Prostate gland (tissue), 2 donors: ENCODE results near the gene CTNND1. TPM values are rescaled to one million over a fixed set of nuclear protein-coding genes. Genes with fewer than 3 reads are reported as not detected.

ENCODE experiments used
- DNase-seq: peaks from one replicate; pipeline ENCODE4 v3.0.0-alpha.2; 2019; ENCODE audit warnings: low spot score
- H3K27ac ChIP-seq, 2 donors: fragments of 200-600 bp; sonication (generic); 2 replicates each; pipeline ENCODE4 v1.5.1; 2017 to 2019
- H3K27me3 ChIP-seq: fragments of 200-600 bp; sonication (generic); replicated peaks from 2 replicates; pipeline ENCODE4 v1.5.1; 2019; ENCODE audit not compliant: insufficient read depth
- H3K36me3 ChIP-seq, 2 donors: fragments of 200-600 bp; sonication (generic); 1 replicate in 1 of 2; 2 replicates in 1 of 2; pipeline versions ENCODE4 v1.5.1 to v1.8.1; 2017 to 2019
- H3K4me1 ChIP-seq: fragments of 200-600 bp; sonication (generic); replicated peaks from 2 replicates; pipeline ENCODE4 v1.5.1; 2019
- H3K4me3 ChIP-seq, 2 donors: fragments of 200-600 bp; sonication (generic); 2 replicates each; pipeline ENCODE4 v1.5.1; 2017 to 2019
- H3K9me3 ChIP-seq: fragments of 200-600 bp; sonication (generic); 2 replicates; pipeline ENCODE4 v1.5.1; 2017
- POLR2A ChIP-seq: fragments of 450-650 bp; IDR thresholded peaks from one replicate; pipeline ENCODE4 v1.6.1; 2016; ENCODE audit warnings: antibody characterized with exemption, mild to moderate bottlenecking
- POLR2AphosphoS5 ChIP-seq: sonication (generic); formaldehyde crosslinking; IDR thresholded peaks from one replicate; pipeline ENCODE4 v1.6.1; 2017; ENCODE audit warnings: antibody characterized with exemption
- WGBS: methylation state at CpG from one replicate; pipeline ENCODE4 v1.1.5; 2018; 5-methylcytosine and 5-hydroxymethylcytosine counted together
- intact Hi-C: fragments of 100-400 bp; cut with DNase I; formaldehyde crosslinking; loops from one replicate; pipeline ENCODE4 v1.14.2; 2022
- total RNA-seq, 2 donors: library from RNA; depleted of rRNA; stranded (reverse); fragments of >200 nt; gene quantifications; one replicate each; pipeline ENCODE4 v1.1.0, GENCODE V29; 2016
- TF ChIP-seq, protein P1 (sequence below), 4 experiments: fragments of 200-600 bp in 2 of 4; fragments of 450-650 bp in 2 of 4; sonication (generic) in 2 of 4; IDR thresholded peaks; 1 replicate in 3 of 4; 2 replicates in 1 of 4; pipeline ENCODE4 v1.5.1; 2016 to 2019; ENCODE audit warnings: antibody characterized with exemption in 4 of 4, mild to moderate bottlenecking in 2 of 4, moderate library complexity in 2 of 4

Gene CTNND1
- total RNA-seq, 2 donors from 2014 or later, result 189 to 223 TPM

DNA sequence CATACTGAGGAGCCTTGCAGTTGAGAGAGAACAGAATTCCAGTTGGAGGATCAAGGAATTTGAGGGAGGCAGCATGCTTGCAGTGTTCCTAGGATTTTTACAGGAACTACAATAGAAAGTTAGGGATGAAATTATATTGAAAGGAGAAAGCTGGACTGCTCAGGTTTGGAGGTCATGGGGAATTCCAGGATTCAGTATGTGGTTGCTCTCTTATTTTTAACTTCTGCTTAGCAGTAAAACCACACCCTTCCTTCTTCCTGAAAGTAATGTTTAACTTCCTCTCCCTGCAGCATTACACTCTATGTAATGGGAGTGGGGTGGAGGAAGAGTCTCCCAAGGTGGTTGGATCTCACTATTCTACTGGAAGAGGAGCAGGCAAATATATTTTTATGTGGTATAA lies 31.3 kb downstream of the CTNND1 start:
- H3K36me3 ChIP-seq, result peaks cover 2 to 5% of the 10 kb centered on the region in 2 donors
- peak overlapping the region; percentile 38 to 66 for H3K27ac ChIP-seq
- intact Hi-C loops, result no loop called here
- no peak for TF ChIP-seq POLR2AphosphoS5
- TF ChIP-seq POLR2A, result no peak
- TF ChIP-seq, protein P1, sequence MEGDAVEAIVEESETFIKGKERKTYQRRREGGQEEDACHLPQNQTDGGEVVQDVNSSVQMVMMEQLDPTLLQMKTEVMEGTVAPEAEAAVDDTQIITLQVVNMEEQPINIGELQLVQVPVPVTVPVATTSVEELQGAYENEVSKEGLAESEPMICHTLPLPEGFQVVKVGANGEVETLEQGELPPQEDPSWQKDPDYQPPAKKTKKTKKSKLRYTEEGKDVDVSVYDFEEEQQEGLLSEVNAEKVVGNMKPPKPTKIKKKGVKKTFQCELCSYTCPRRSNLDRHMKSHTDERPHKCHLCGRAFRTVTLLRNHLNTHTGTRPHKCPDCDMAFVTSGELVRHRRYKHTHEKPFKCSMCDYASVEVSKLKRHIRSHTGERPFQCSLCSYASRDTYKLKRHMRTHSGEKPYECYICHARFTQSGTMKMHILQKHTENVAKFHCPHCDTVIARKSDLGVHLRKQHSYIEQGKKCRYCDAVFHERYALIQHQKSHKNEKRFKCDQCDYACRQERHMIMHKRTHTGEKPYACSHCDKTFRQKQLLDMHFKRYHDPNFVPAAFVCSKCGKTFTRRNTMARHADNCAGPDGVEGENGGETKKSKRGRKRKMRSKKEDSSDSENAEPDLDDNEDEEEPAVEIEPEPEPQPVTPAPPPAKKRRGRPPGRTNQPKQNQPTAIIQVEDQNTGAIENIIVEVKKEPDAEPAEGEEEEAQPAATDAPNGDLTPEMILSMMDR (IDR thresholded peaks at IDR 0.05), result no peak
- H3K4me3 ChIP-seq, result no peak overlapping the region
- no peaks in the 10 kb centered on the region for H3K27me3 ChIP-seq
- no peak for DNase-seq
- peaks cover 25% of the 10 kb centered on the region for H3K4me1 ChIP-seq
- H3K9me3 ChIP-seq, result no peaks in the 10 kb centered on the region

GRCh38 chr11:57793351-57794115 lies 31.9 kb downstream of the CTNND1 start:
- intact Hi-C loops, result no loop called here
- no peak for TF ChIP-seq POLR2AphosphoS5
- TF ChIP-seq, protein P1 (IDR thresholded peaks at IDR 0.05), result no peak
- no peak for TF ChIP-seq POLR2A
- peak overlapping the region in 1 of 2 donors; percentile 66 for H3K27ac ChIP-seq
- no peak for DNase-seq
- H3K4me1 ChIP-seq, result peaks cover 20% of the 10 kb centered on the region
- no peaks in the 10 kb centered on the region for H3K9me3 ChIP-seq
- WGBS, result 56% methylated on average over 8 of the region's 8 CpGs
- H3K27me3 ChIP-seq, result no peaks in the 10 kb centered on the region
- peaks cover 2 to 5% of the 10 kb centered on the region in 2 donors for H3K36me3 ChIP-seq
- H3K4me3 ChIP-seq, result no peak overlapping the region

- intact Hi-C loops, result no loop called here
- H3K27ac ChIP-seq, result peak overlapping the region; percentile 67 to 79
- no peaks in the 10 kb centered on the region for H3K9me3 ChIP-seq
- peaks cover 16% of the 10 kb centered on the region for H3K4me1 ChIP-seq
- H3K4me3 ChIP-seq, result no peak overlapping the region
- no peaks in the 10 kb centered on the region for H3K27me3 ChIP-seq
- TF ChIP-seq POLR2A (peak; percentile 28), POLR2AphosphoS5 (peak; percentile 66)
- TF ChIP-seq, protein P1 (IDR thresholded peaks at IDR 0.05), result no peak
- 24% methylated on average over 1 of the region's 1 CpG for WGBS
- peak; percentile 77 for DNase-seq
- H3K36me3 ChIP-seq, result peaks cover 5 to 12% of the 10 kb centered on the region in 2 donors
Measured at GRCh38 chr11:57798905-57799559, 37.4 kb downstream of the CTNND1 start.

GRCh38 chr11:57800444-57801182 lies 39.0 kb downstream of the CTNND1 start:
- H3K9me3 ChIP-seq, result no peaks in the 10 kb centered on the region
- H3K27ac ChIP-seq, result peak overlapping the region; percentile 67 to 79
- no peak overlapping the region for H3K4me3 ChIP-seq
- peak; percentile 78 for DNase-seq
- peaks cover 7 to 21% of the 10 kb centered on the region in 2 donors for H3K36me3 ChIP-seq
- H3K27me3 ChIP-seq, result no peaks in the 10 kb centered on the region
- 28% methylated on average over 4 of the region's 4 CpGs for WGBS
- peak; percentile 25 for TF ChIP-seq POLR2A
- TF ChIP-seq, protein P1 (IDR thresholded peaks at IDR 0.05), result peak; percentile 80 to 98 (median 95)
- TF ChIP-seq POLR2AphosphoS5, result peak; percentile 94
- peaks cover 13% of the 10 kb centered on the region for H3K4me1 ChIP-seq
- intact Hi-C loops, result loop anchor here (5.0 to 10.0 kb wide), 3 partner anchors 38 to 714 kb away; partner anchors contain the start of gene CTNND1
